ENCODE data around the gene KCNIP4.
"Not testable (repeated sequence)": the region's sequence is repeated elsewhere in the genome, so short reads cannot be mapped to it uniquely, and the experiment has no call there.

Gene KCNIP4

GRCh38 chr4:20752641-20753040 lies 1195.9 kb downstream of the KCNIP4 start:
- no peak for DNase-seq (ENCODE audit: low spot score)

GRCh38 chr4:20746000-20746399 lies 1202.6 kb downstream of the KCNIP4 start:
- DNase-seq (ENCODE audit: low spot score): not testable (repeated sequence)

- DNase-seq (ENCODE audit: low spot score): no peak
Observed at GRCh38 chr4:20735931-20736330, 1212.6 kb downstream of the KCNIP4 start.

- DNase-seq (ENCODE audit: low spot score): no peak
Observed at GRCh38 chr4:20724915-20725314, 1223.7 kb downstream of the KCNIP4 start.

GRCh38 chr4:20723463-20723862 lies 1225.1 kb downstream of the KCNIP4 start:
- no peak for DNase-seq (ENCODE audit: low spot score)

GRCh38 chr4:20723019-20723418 lies 1225.6 kb downstream of the KCNIP4 start:
- peak; percentile 13 for DNase-seq (ENCODE audit: low spot score)

GRCh38 chr4:20711335-20711734 lies 1237.2 kb downstream of the KCNIP4 start:
- no peak for DNase-seq (ENCODE audit: low spot score)

- peak; percentile 94 for DNase-seq (ENCODE audit: low spot score)
Observed at GRCh38 chr4:20700007-20700761, 1248.4 kb downstream of the KCNIP4 start, which contains the start of gene PACRGL. PACRGL (plus strand) TSS chr4:20700458; CDS start chr4:20704482, 4,024 bp downstream.

GRCh38 chr4:20698820-20699219 lies 1249.8 kb downstream of the KCNIP4 start:
- no peak for DNase-seq (ENCODE audit: low spot score)

- no peak for DNase-seq (ENCODE audit: low spot score)
Observed at GRCh38 chr4:20698382-20698781, 1250.2 kb downstream of the KCNIP4 start.

- DNase-seq (ENCODE audit: low spot score): no peak
Observed at GRCh38 chr4:20696815-20697214, 1251.8 kb downstream of the KCNIP4 start.

GRCh38 chr4:20687864-20688263 lies 1260.7 kb downstream of the KCNIP4 start:
- peak; percentile 32 for DNase-seq (ENCODE audit: low spot score)

- DNase-seq (ENCODE audit: low spot score): peak; percentile 17
Observed at GRCh38 chr4:20684852-20685763, 1263.5 kb downstream of the KCNIP4 start.

GRCh38 chr4:20683766-20684165 lies 1264.8 kb downstream of the KCNIP4 start:
- no peak for DNase-seq (ENCODE audit: low spot score)

GRCh38 chr4:20682853-20683252 lies 1265.7 kb downstream of the KCNIP4 start:
- DNase-seq (ENCODE audit: low spot score): no peak

GRCh38 chr4:20681271-20681670 lies 1267.3 kb downstream of the KCNIP4 start:
- no peak for DNase-seq (ENCODE audit: low spot score)

GRCh38 chr4:20680736-20681135 lies 1267.8 kb downstream of the KCNIP4 start:
- no peak for DNase-seq (ENCODE audit: low spot score)

- DNase-seq (ENCODE audit: low spot score): no peak
Observed at GRCh38 chr4:20679951-20680350, 1268.6 kb downstream of the KCNIP4 start.
